ENCODE data around the gene SART3.

The SART3 gene

GRCh38 chr12:108483213-108484059 lies 77.5 kb downstream of the SART3 start:
- DNase-seq = no peak

- DNase-seq = no peak
Observed at GRCh38 chr12:108482717-108483212, 78.2 kb downstream of the SART3 start.

- no peak for DNase-seq
Observed at GRCh38 chr12:108479364-108480070, 81.5 kb downstream of the SART3 start.

GRCh38 chr12:108478611-108479206 lies 82.3 kb downstream of the SART3 start:
- DNase-seq = no peak

GRCh38 chr12:108477881-108478259 lies 83.1 kb downstream of the SART3 start:
- no peak for DNase-seq

GRCh38 chr12:108477055-108477880 lies 83.7 kb downstream of the SART3 start:
- no peak for DNase-seq

GRCh38 chr12:108475396-108475795 lies 85.6 kb downstream of the SART3 start:
- DNase-seq = no peak

GRCh38 chr12:108473400-108474055 lies 87.4 kb downstream of the SART3 start:
- DNase-seq = no peak
